Measurements from ENCODE around the gene MAP1S. TPM values are rescaled to one million over a fixed set of nuclear protein-coding genes. Genes with fewer than 3 reads are reported as not detected.
A peak's percentile ranks its signal among the peaks of the same experiment; 100 is the strongest.
"Not testable (repeated sequence)": the region's sequence is repeated elsewhere in the genome, so short reads cannot be mapped to it uniquely, and the experiment has no call there.

The MAP1S gene
- total RNA-seq, 2 experiments from 2014 or later, result 18.1 to 21.4 TPM

GRCh38 chr19:17775991-17776803 is 56.9 kb downstream of the MAP1S start:
- no peak for DNase-seq
- Histone ChIP-seq H3K4me1 (ENCODE audit: insufficient read depth, low read length) (no peaks in the 10 kb centered on the region), H3K27me3 (ENCODE audit: control insufficient read depth in 1 of 2, insufficient read depth in 2 of 2, low read length in 2 of 2) (no peaks in the 10 kb centered on the region), H3K36me3 (ENCODE audit: insufficient read depth, low read length) (peaks cover 48% of the 10 kb centered on the region), H3K4me3 (ENCODE audit: low read length) (no peak overlapping the region), H3K27ac (ENCODE audit: low read depth in 1 of 2, low read length in 2 of 2) (no peak overlapping the region), H3K9me3 (ENCODE audit: control insufficient read depth in 1 of 2, insufficient read depth in 1 of 2, low read length in 2 of 2) (no peaks in the 10 kb centered on the region)
- ChIA-PET POLR2A (interaction anchor here (0.6 to 1.2 kb wide), 2 partner anchors 83 to 156 kb away, joined by 3 to 4 read pairs; partner anchors contain the start of gene CCDC124), CTCF (interaction anchor here (1.9 kb wide), 1 partner anchor 80 kb away, joined by 4 read pairs; no protein-coding TSS in a partner anchor)
- no peaks in the 10 kb centered on the region for H3K9me3 Mint-ChIP-seq
- intact Hi-C loops (cut with DNase I, micrococcal nuclease), result loop anchor here in 1 of 2 experiments (2.0 kb wide), 1 partner anchor 71 kb away; no protein-coding TSS in a partner anchor
- peaks cover 76% of the 10 kb centered on the region for H3K36me3 Mint-ChIP-seq (ENCODE audit: low read depth)
- no peak for TF ChIP-seq CTCF (IDR thresholded peaks at IDR 0.05)
- no peaks in the 10 kb centered on the region for H3K4me1 Mint-ChIP-seq (ENCODE audit: low read depth)
- no peak overlapping the region for H3K4me3 Mint-ChIP-seq
- no peaks in the 10 kb centered on the region for H3K27me3 Mint-ChIP-seq
- no peak for ATAC-seq (ENCODE audit: poor library complexity)
- no peak overlapping the region for H3K27ac Mint-ChIP-seq

- H3K36me3 Mint-ChIP-seq (ENCODE audit: low read depth), result peaks cover 78% of the 10 kb centered on the region
- POLR2A ChIA-PET, result interaction anchor here (1.0 kb wide), 1 partner anchor 82 kb away, joined by 3 read pairs; the partner anchor contains the start of gene RPL18A
Measured at GRCh38 chr19:17777840-17778239, 58.6 kb downstream of the MAP1S start.

GRCh38 chr19:17778251-17778967 is 59.1 kb downstream of the MAP1S start:
- Mint-ChIP-seq H3K9me3 (no peaks in the 10 kb centered on the region), H3K27me3 (no peaks in the 10 kb centered on the region), H3K36me3 (ENCODE audit: low read depth) (peaks cover 76% of the 10 kb centered on the region), H3K4me3 (no peak overlapping the region), H3K27ac (peak overlapping the region; percentile 51), H3K4me1 (ENCODE audit: low read depth) (peaks cover 5% of the 10 kb centered on the region)
- peak overlapping the region in 1 of 2 donors; percentile 16 for H3K27ac ChIP-seq (ENCODE audit: low read depth in 1 of 2, low read length in 2 of 2)
- no peak overlapping the region for H3K4me3 ChIP-seq (ENCODE audit: low read length)
- no peaks in the 10 kb centered on the region for H3K9me3 ChIP-seq (ENCODE audit: control insufficient read depth in 1 of 2, insufficient read depth in 1 of 2, low read length in 2 of 2)
- intact Hi-C loops (cut with DNase I, micrococcal nuclease), result no loop called here
- H3K4me1 ChIP-seq (ENCODE audit: insufficient read depth, low read length), result no peaks in the 10 kb centered on the region
- no peak for TF ChIP-seq CTCF (IDR thresholded peaks at IDR 0.05)
- peak; percentile 68 for ATAC-seq (ENCODE audit: poor library complexity)
- H3K27me3 ChIP-seq (ENCODE audit: control insufficient read depth in 1 of 2, insufficient read depth in 2 of 2, low read length in 2 of 2), result no peaks in the 10 kb centered on the region
- peaks cover 49% of the 10 kb centered on the region for H3K36me3 ChIP-seq (ENCODE audit: insufficient read depth, low read length)
- CTCF ChIA-PET, result no interaction called here
- peak in 6 of 14 experiments; percentile 17 to 62 (median 38) for DNase-seq
- POLR2A ChIA-PET, result no interaction called here

More at GRCh38 chr19:17777840-17778239, 58.6 kb downstream of the MAP1S start:
- H3K4me1 Mint-ChIP-seq (ENCODE audit: low read depth); H3K27ac ChIP-seq (ENCODE audit: low read depth in 1 of 2, low read length in 2 of 2); H3K4me3 Mint-ChIP-seq; intact Hi-C loops (cut with DNase I, micrococcal nuclease); DNase-seq; H3K27me3 ChIP-seq (ENCODE audit: control insufficient read depth in 1 of 2, insufficient read depth in 2 of 2, low read length in 2 of 2); ATAC-seq (ENCODE audit: poor library complexity); H3K4me1 ChIP-seq (ENCODE audit: insufficient read depth, low read length); H3K27me3 Mint-ChIP-seq; H3K27ac Mint-ChIP-seq; H3K9me3 Mint-ChIP-seq; H3K4me3 ChIP-seq (ENCODE audit: low read length); H3K9me3 ChIP-seq (ENCODE audit: control insufficient read depth in 1 of 2, insufficient read depth in 1 of 2, low read length in 2 of 2): not testable (repeated sequence)
- peaks cover 51% of the 10 kb centered on the region for H3K36me3 ChIP-seq (ENCODE audit: insufficient read depth, low read length)
- CTCF ChIA-PET, result interaction anchor here (0.7 kb wide), 1 partner anchor 82 kb away, joined by 3 read pairs; the partner anchor contains the start of gene RPL18A
